H9 (cell line): ENCODE results near the gene CAPN8. TPM values are rescaled to one million over a fixed set of nuclear protein-coding genes. Genes with fewer than 3 reads are reported as not detected.

Source experiments
- DNase-seq: peaks from one replicate; pipeline ENCODE4 v3.0.0-alpha.2; 2017
- H2AFZ ChIP-seq: one replicate; pipeline ENCODE4 v1.6.1; 2013; ENCODE audit warnings: mild to moderate bottlenecking, low read length, control low read depth, moderate library complexity
- H2AK5ac ChIP-seq: 2 replicates; pipeline ENCODE4 v1.6.1; 2013; ENCODE audit warnings: low read length, control low read depth, mixed read lengths; ENCODE audit not compliant: insufficient read length
- H2BK120ac ChIP-seq: one replicate; pipeline ENCODE4 v1.6.1; 2013; ENCODE audit warnings: low read depth, mild to moderate bottlenecking, low read length, control low read depth, inconsistent platforms; ENCODE audit not compliant: poor library complexity, severe bottlenecking
- H2BK12ac ChIP-seq: 2 replicates; pipeline ENCODE4 v1.6.1; 2013; ENCODE audit warnings: low read length, control low read depth, mixed read lengths, low read depth; ENCODE audit not compliant: insufficient read length
- H2BK15ac ChIP-seq: 2 replicates; pipeline ENCODE4 v1.6.1; 2013; ENCODE audit warnings: low read depth, low read length, control low read depth
- H2BK20ac ChIP-seq: one replicate; pipeline ENCODE4 v1.6.1; 2013; ENCODE audit warnings: low read depth, mild to moderate bottlenecking, low read length, control low read depth, inconsistent platforms; ENCODE audit not compliant: poor library complexity, severe bottlenecking
- H2BK5ac ChIP-seq: 2 replicates; pipeline ENCODE4 v1.6.1; 2013; ENCODE audit warnings: low read length, control low read depth, mixed read lengths; ENCODE audit not compliant: insufficient read length
- H3K14ac ChIP-seq: 2 replicates; pipeline ENCODE4 v1.6.1; 2013; ENCODE audit warnings: low read length, control low read depth; ENCODE audit not compliant: insufficient read depth
- H3K18ac ChIP-seq: 2 replicates; pipeline ENCODE4 v1.6.1; 2013; ENCODE audit warnings: low read depth, mild to moderate bottlenecking, mixed read lengths, low read length, control low read depth; ENCODE audit not compliant: insufficient read length
- H3K23ac ChIP-seq: 2 replicates; pipeline ENCODE4 v1.6.1; 2013; ENCODE audit warnings: low read length, control low read depth, mixed read lengths, low read depth; ENCODE audit not compliant: insufficient read length
- H3K23me2 ChIP-seq: 2 replicates; pipeline ENCODE4 v1.6.1; 2013; ENCODE audit warnings: low read depth, mild to moderate bottlenecking, mixed read lengths, low read length, control low read depth; ENCODE audit not compliant: insufficient read length, poor library complexity, severe bottlenecking
- H3K27ac ChIP-seq: 2 replicates; pipeline ENCODE4 v1.5.1; 2013; ENCODE audit warnings: low read length, control low read depth, mixed read lengths, low read depth; ENCODE audit not compliant: insufficient read length
- H3K27me3 ChIP-seq: 2 replicates; pipeline ENCODE4 v1.6.1; 2013; ENCODE audit warnings: low read length, control low read depth, inconsistent platforms; ENCODE audit not compliant: insufficient read depth
- H3K4ac ChIP-seq: 2 replicates; pipeline ENCODE4 v1.6.1; 2013; ENCODE audit warnings: low read depth, mild to moderate bottlenecking, control low read depth, inconsistent platforms, low read length, moderate library complexity
- H3K4me1 ChIP-seq: 2 replicates; pipeline ENCODE4 v1.6.1; 2013; ENCODE audit warnings: low read length, control low read depth, inconsistent platforms; ENCODE audit not compliant: insufficient read depth
- H3K4me2 ChIP-seq: 2 replicates; pipeline ENCODE4 v1.6.1; 2013; ENCODE audit warnings: low read length, control low read depth, mixed read lengths; ENCODE audit not compliant: insufficient read length, insufficient read depth
- H3K56ac ChIP-seq: 2 replicates; pipeline ENCODE4 v1.6.1; 2013; ENCODE audit warnings: low read depth, mild to moderate bottlenecking, mixed read lengths, low read length, control low read depth; ENCODE audit not compliant: insufficient read length
- H3K79me1 ChIP-seq: 2 replicates; pipeline ENCODE4 v1.6.1; 2013; ENCODE audit warnings: low read depth, mild to moderate bottlenecking, moderate library complexity, low read length, control low read depth, inconsistent platforms; ENCODE audit not compliant: insufficient read depth, poor library complexity, severe bottlenecking
- H3K79me2 ChIP-seq: 2 replicates; pipeline ENCODE4 v1.6.1; 2013; ENCODE audit warnings: low read length, control low read depth, inconsistent platforms; ENCODE audit not compliant: insufficient read depth
- H3K9ac ChIP-seq: 2 replicates; pipeline ENCODE4 v1.6.1; 2013; ENCODE audit warnings: low read length, control low read depth, mixed read lengths; ENCODE audit not compliant: insufficient read length; ENCODE audit errors: extremely low read depth
- H3K9me3 ChIP-seq: one replicate; pipeline ENCODE4 v1.6.1; 2013; ENCODE audit warnings: low read depth, low read length, inconsistent platforms; ENCODE audit not compliant: control insufficient read depth
- H3T11ph ChIP-seq: one replicate; pipeline ENCODE4 v1.6.1; 2013; ENCODE audit warnings: mild to moderate bottlenecking, low read length, control low read depth, inconsistent platforms
- H4K20me1 ChIP-seq: one replicate; pipeline ENCODE4 v1.6.1; 2013; ENCODE audit not compliant: control insufficient read depth, insufficient read length, insufficient read depth
- H4K5ac ChIP-seq: 2 replicates; pipeline ENCODE4 v1.6.1; 2013; ENCODE audit warnings: low read depth, mild to moderate bottlenecking, mixed read lengths, low read length, control low read depth; ENCODE audit not compliant: insufficient read length
- H4K8ac ChIP-seq: replicated peaks from 2 replicates; pipeline ENCODE4 v1.6.1; 2013; ENCODE audit warnings: low read length, control low read depth, mixed read lengths, low read depth; ENCODE audit not compliant: insufficient read length
- H4K91ac ChIP-seq: 2 replicates; pipeline ENCODE4 v1.6.1; 2013; ENCODE audit warnings: low read depth, mild to moderate bottlenecking, moderate library complexity, mixed read lengths, low read length, control low read depth; ENCODE audit not compliant: insufficient read length
- H3K27ac Mint-ChIP-seq, 3 experiments: 2 replicates in 2 of 3; 3 replicates in 1 of 3; pipeline ENCODE4 v1.8.0; 2020 to 2021; ENCODE audit warnings: mixed read lengths in 3 of 3, mild to moderate bottlenecking in 1 of 3, moderate library complexity in 1 of 3
- H3K27me3 Mint-ChIP-seq: 2 replicates; pipeline ENCODE4 v1.8.0; 2021; ENCODE audit warnings: low read depth, mild to moderate bottlenecking, moderate library complexity, mixed read lengths
- H3K36me3 Mint-ChIP-seq, 3 experiments: 2 replicates in 2 of 3; 3 replicates in 1 of 3; pipeline ENCODE4 v1.8.0; 2020 to 2021; ENCODE audit warnings: low read depth in 3 of 3, mixed read lengths in 3 of 3; ENCODE audit not compliant: insufficient read depth in 1 of 3
- H3K4me1 Mint-ChIP-seq, 2 experiments: 2 replicates each; pipeline ENCODE4 v1.8.0; 2020; ENCODE audit warnings: mixed read lengths in 2 of 2
- H3K4me3 Mint-ChIP-seq, 2 experiments: 2 replicates in 1 of 2; 3 replicates in 1 of 2; pipeline ENCODE4 v1.8.0; 2020 to 2021; ENCODE audit warnings: mild to moderate bottlenecking in 2 of 2, mixed read lengths in 2 of 2, moderate library complexity in 1 of 2
- H3K9me3 Mint-ChIP-seq, 2 experiments: 2 replicates in 1 of 2; 3 replicates in 1 of 2; pipeline ENCODE4 v1.8.0; 2020; ENCODE audit warnings: mild to moderate bottlenecking in 2 of 2, mixed read lengths in 2 of 2, moderate library complexity in 1 of 2
- WGBS: extraction: QIAGEN DNeasy Blood & Tissue Kit; methylation state at CpG from one replicate; pipeline ENCODE4 v1.1.7; 2013; ENCODE audit warnings: missing lambda C conversion rate, low lambda C conversion rate, mixed read lengths; ENCODE audit not compliant: insufficient read length; ENCODE audit errors: extremely low coverage; 5-methylcytosine and 5-hydroxymethylcytosine counted together
- total RNA-seq: library from RNA; stranded (reverse); gene quantifications from 2 replicates; pipeline ENCODE4 v1.2.1, GENCODE V29; 2021
- TF ChIP-seq, protein P1 (sequence below): fragments of 200-600 bp; sonication (generic); conservative IDR thresholded peaks from 3 replicates; pipeline ENCODE4 v1.8.0; 2021; ENCODE audit warnings: antibody characterized with exemption, mild to moderate bottlenecking

Gene CAPN8
- total RNA-seq, 1 experiment from 2014 or later, result not detected

DNA sequence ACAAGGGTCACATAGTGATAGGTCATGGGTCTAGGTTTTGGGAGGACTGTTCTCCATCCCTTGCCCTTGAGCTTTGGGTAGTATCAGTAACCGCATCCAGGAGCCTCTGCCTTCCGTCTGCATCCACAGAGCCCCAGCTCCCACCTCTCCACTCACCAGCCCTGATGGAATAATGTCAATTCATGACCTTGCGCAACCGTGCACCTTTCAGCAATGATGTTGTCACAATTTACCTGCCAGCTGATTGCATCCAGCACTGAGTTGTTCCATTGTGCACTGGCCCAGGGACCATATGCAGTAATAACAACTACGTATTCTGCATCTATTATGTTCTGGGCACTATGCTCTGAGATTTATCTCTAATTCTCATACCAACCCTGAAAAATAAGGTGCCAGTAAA is 1.4 kb downstream of the CAPN8 start:
- Histone ChIP-seq H3K79me1 (no peaks in the 10 kb centered on the region), H3K56ac (no peak overlapping the region), H4K8ac (no peak overlapping the region), H3K18ac (no peak overlapping the region), H4K20me1 (no peaks in the 10 kb centered on the region), H3K27me3 (no peaks in the 10 kb centered on the region), H3K14ac (no peak overlapping the region), H3T11ph (no peak overlapping the region), H2BK5ac (no peak overlapping the region), H2BK15ac (no peak overlapping the region), H3K9ac (no peak overlapping the region), H2AFZ (no peak overlapping the region), H3K23ac (no peak overlapping the region), H3K23me2 (no peaks in the 10 kb centered on the region), H3K4ac (no peak overlapping the region), H4K91ac (no peak overlapping the region), H3K27ac (no peak overlapping the region), H3K4me1 (no peaks in the 10 kb centered on the region; the same call in 1 of the 2 replicates), H2AK5ac (no peak overlapping the region), H3K4me2 (no peak overlapping the region), H2BK20ac (no peak overlapping the region), H3K79me2 (no peaks in the 10 kb centered on the region), H4K5ac (no peak overlapping the region), H2BK120ac (no peak overlapping the region), H2BK12ac (no peak overlapping the region), H3K9me3 (no peaks in the 10 kb centered on the region)
- Mint-ChIP-seq H3K4me3 (no peak overlapping the region), H3K36me3 (no peaks in the 10 kb centered on the region), H3K4me1 (no peaks in the 10 kb centered on the region), H3K27me3 (no peaks in the 10 kb centered on the region; the same call in none of the 2 replicates), H3K9me3 (no peaks in the 10 kb centered on the region), H3K27ac (no peak overlapping the region)
- TF ChIP-seq, protein P1, sequence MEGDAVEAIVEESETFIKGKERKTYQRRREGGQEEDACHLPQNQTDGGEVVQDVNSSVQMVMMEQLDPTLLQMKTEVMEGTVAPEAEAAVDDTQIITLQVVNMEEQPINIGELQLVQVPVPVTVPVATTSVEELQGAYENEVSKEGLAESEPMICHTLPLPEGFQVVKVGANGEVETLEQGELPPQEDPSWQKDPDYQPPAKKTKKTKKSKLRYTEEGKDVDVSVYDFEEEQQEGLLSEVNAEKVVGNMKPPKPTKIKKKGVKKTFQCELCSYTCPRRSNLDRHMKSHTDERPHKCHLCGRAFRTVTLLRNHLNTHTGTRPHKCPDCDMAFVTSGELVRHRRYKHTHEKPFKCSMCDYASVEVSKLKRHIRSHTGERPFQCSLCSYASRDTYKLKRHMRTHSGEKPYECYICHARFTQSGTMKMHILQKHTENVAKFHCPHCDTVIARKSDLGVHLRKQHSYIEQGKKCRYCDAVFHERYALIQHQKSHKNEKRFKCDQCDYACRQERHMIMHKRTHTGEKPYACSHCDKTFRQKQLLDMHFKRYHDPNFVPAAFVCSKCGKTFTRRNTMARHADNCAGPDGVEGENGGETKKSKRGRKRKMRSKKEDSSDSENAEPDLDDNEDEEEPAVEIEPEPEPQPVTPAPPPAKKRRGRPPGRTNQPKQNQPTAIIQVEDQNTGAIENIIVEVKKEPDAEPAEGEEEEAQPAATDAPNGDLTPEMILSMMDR, result no peak
- DNase-seq, result no peak
- no CpG with 5 or more reads among the region's 5 CpGs for WGBS
